ENCODE measurements around the gene DYSF. TPM values are rescaled to one million over a fixed set of nuclear protein-coding genes. Genes with fewer than 3 reads are reported as not detected.

DYSF gene
- total and polyA plus RNA-seq, 2 donors (not counting 3 experiments of a cell fraction or from before 2014, with no cell fraction given) = 50.9 to 152 TPM

GRCh38 chr2:71696381-71696780 lies 243.0 kb downstream of the DYSF start:
- TF ChIP-seq FOS (IDR thresholded peaks at IDR 0.05; ENCODE audit: borderline replicate concordance, insufficient read depth, low read length) (no peak), MAX (IDR thresholded peaks at IDR 0.05; ENCODE audit: insufficient read depth, insufficient read length) (no peak), MYC (IDR thresholded peaks at IDR 0.05; ENCODE audit: low read depth, low read length) (no peak), POLR2AphosphoS5 (IDR thresholded peaks at IDR 0.05; ENCODE audit: insufficient read depth, low read depth, low read length) (no peak), EZH2 (IDR thresholded peaks at IDR 0.05; ENCODE audit: borderline replicate concordance, low read depth, low read length, severe bottlenecking) (no peak), GATA2 (IDR thresholded peaks at IDR 0.05; ENCODE audit: insufficient read depth, insufficient read length, low read depth, low read length) (no peak), JUN (IDR thresholded peaks at IDR 0.05; ENCODE audit: borderline replicate concordance, insufficient read depth, insufficient read length, low read depth) (no peak), POLR2A (IDR thresholded peaks at IDR 0.05; ENCODE audit: low read depth, low read length) (no peak), CTCF (IDR thresholded peaks at IDR 0.05; ENCODE audit: extremely low read depth in 1 of 2, insufficient read depth in 1 of 2, low read depth in 1 of 2, low read length in 2 of 2) (no peak)
- BruUV-seq (replicated peaks) = no TSS peak
- no peaks in the 10 kb centered on the region for H3K79me2 ChIP-seq (ENCODE audit: control insufficient read depth, insufficient read depth, low read length)
- POLR2A ChIA-PET = no interaction called here
- DNase-seq (ENCODE audit: low read depth, low spot score) = no peak
- no peak overlapping the region for H3K4me2 ChIP-seq (ENCODE audit: insufficient read depth, low read length)
- no peaks in the 10 kb centered on the region for H3K36me3 ChIP-seq (ENCODE audit: control insufficient read depth in 2 of 2, extremely low read depth in 1 of 2, insufficient read depth in 2 of 2, low read length in 2 of 2)
- H3K9me3 ChIP-seq (replicated peaks; ENCODE audit: control insufficient read depth, insufficient read depth, low read length) = no peaks in the 10 kb centered on the region
- H3K9ac ChIP-seq (replicated peaks; ENCODE audit: extremely low read depth, insufficient read depth, low read length) = no peak overlapping the region
- H2AFZ ChIP-seq (ENCODE audit: low read depth, low read length) = no peak overlapping the region
- no peak for FAIRE-seq
- no peak overlapping the region for H3K4me3 ChIP-seq (replicated peaks in 1 of 3; ENCODE audit: insufficient read depth in 1 of 3, low read depth in 1 of 3, low read length in 3 of 3)
- no peaks in the 10 kb centered on the region for H4K20me1 ChIP-seq (replicated peaks; ENCODE audit: control insufficient read depth, extremely low read depth, insufficient read depth, low read length)
- intact Hi-C loops (cut with micrococcal nuclease) (no loop called here), dilution Hi-C loops (cut with MboI; ENCODE audit: extremely low pct_ligation_motif_present, low sequenced_read_pairs) (no loop called here)
- H3K9me1 ChIP-seq (replicated peaks; ENCODE audit: control insufficient read depth, extremely low read depth, insufficient read depth, low read length) = no peaks in the 10 kb centered on the region
- H3K27ac ChIP-seq (ENCODE audit: insufficient read depth, low read depth, low read length) = no peak overlapping the region
- CTCF ChIA-PET = interaction anchor here (0.9 to 4.7 kb wide), 5 partner anchors 12 to 104 kb away, joined by 3 to 22 read pairs (median 3); no protein-coding TSS in a partner anchor
- H3K4me1 ChIP-seq (ENCODE audit: control insufficient read depth, extremely low read depth, insufficient read depth, low read length) = no peaks in the 10 kb centered on the region
- no peaks in the 10 kb centered on the region for H3K27me3 ChIP-seq (ENCODE audit: control insufficient read depth in 2 of 2, insufficient read depth in 2 of 2, low read length in 2 of 2)

Data from endothelial cell of umbilical vein (primary cell).